SK-N-SH (cell line): ENCODE data around the gene INPP5A. TPM values are rescaled to one million over a fixed set of nuclear protein-coding genes. Genes with fewer than 3 reads are reported as not detected.

Experiments
- CTCF ChIA-PET: fragments of 300-600, 350-600 bp; formaldehyde crosslinking; extraction: SDS; loops from one replicate; lab custom pipeline; 2021; lab: Yijun Ruan, JAX
- POLR2A ChIA-PET: fragments of 350-600 bp; sonication (Branson Sonifier 250); formaldehyde crosslinking; extraction: SDS; loops from one replicate; lab custom pipeline; 2020; ENCODE audit warnings: antibody characterized with exemption, inconsistent platforms; lab: Yijun Ruan, JAX
- DNase-seq: peaks from one replicate; pipeline ENCODE4 v3.0.0; 2012
- H2AFZ ChIP-seq: fragments of 200-600 bp; sonication (generic); 2 replicates; pipeline ENCODE4 v1.8.1; 2016; ENCODE audit warnings: antibody characterized with exemption, mild to moderate bottlenecking, low read depth
- H3F3A ChIP-seq: fragments of 200-600 bp; sonication (generic); replicated peaks from 2 replicates; pipeline ENCODE3; 2016; ENCODE audit warnings: antibody characterized with exemption, mild to moderate bottlenecking; ENCODE audit not compliant: insufficient read depth
- H3K27ac ChIP-seq, 2 experiments: fragments of 200-500 bp in 1 of 2; fragments of 200-600 bp in 1 of 2; sonication (Bioruptor generic) in 1 of 2; sonication (generic), shearing (Covaris generic) in 1 of 2; 2 replicates each; pipeline versions ENCODE4 v1.5.1 to v1.6.1; 2014 to 2016; ENCODE audit warnings: low read depth in 2 of 2, inconsistent platforms in 1 of 2, low read length in 1 of 2, mild to moderate bottlenecking in 1 of 2, mixed read lengths in 1 of 2
- H3K27me3 ChIP-seq: fragments of 200-600 bp; sonication (generic), shearing (Covaris generic); 2 replicates; pipeline ENCODE4 v1.6.1; 2016; ENCODE audit warnings: mixed run types; ENCODE audit not compliant: insufficient read depth
- H3K36me3 ChIP-seq, 2 experiments: fragments of 200-500 bp in 1 of 2; fragments of 200-600 bp in 1 of 2; sonication (Bioruptor generic) in 1 of 2; sonication (generic) in 1 of 2; replicated peaks in 1 of 2; 2 replicates each; pipeline versions ENCODE3 to v1.5.1; 2014 to 2016; ENCODE audit warnings: low read length in 1 of 2, mild to moderate bottlenecking in 1 of 2; ENCODE audit not compliant: insufficient read depth in 2 of 2, control insufficient read depth in 1 of 2
- H3K4me1 ChIP-seq, 2 experiments: fragments of 200-500 bp in 1 of 2; fragments of 200-600 bp in 1 of 2; sonication (Bioruptor generic) in 1 of 2; sonication (generic), shearing (Covaris generic) in 1 of 2; 2 replicates each; pipeline versions ENCODE4 v1.5.1 to v1.6.1; 2014 to 2016; ENCODE audit warnings: low read depth in 1 of 2, low read length in 1 of 2, mixed run types in 1 of 2; ENCODE audit not compliant: insufficient read depth in 2 of 2, control insufficient read depth in 1 of 2
- H3K4me2 ChIP-seq: fragments of 200-600 bp; sonication (generic), shearing (Covaris generic); 2 replicates; pipeline ENCODE4 v1.6.1; 2017; ENCODE audit warnings: mixed run types
- H3K4me3 ChIP-seq, 2 experiments: fragments of 200-500 bp in 1 of 2; fragments of 200-600 bp in 1 of 2; sonication (Bioruptor generic) in 1 of 2; sonication (generic), shearing (Covaris generic) in 1 of 2; 2 replicates each; pipeline versions ENCODE4 v1.5.1 to v1.8.1; 2014 to 2016; ENCODE audit warnings: low read depth in 2 of 2, inconsistent platforms in 1 of 2, low read length in 1 of 2, mild to moderate bottlenecking in 1 of 2, mixed read lengths in 1 of 2, moderate library complexity in 1 of 2
- H3K79me2 ChIP-seq: fragments of 200-600 bp; sonication (generic); 2 replicates; pipeline ENCODE4 v1.8.1; 2017; ENCODE audit warnings: mild to moderate bottlenecking; ENCODE audit not compliant: insufficient read depth
- H3K9ac ChIP-seq: fragments of 200-600 bp; sonication (generic); 2 replicates; pipeline ENCODE4 v1.6.1; 2017; ENCODE audit warnings: mixed run types
- H3K9me2 ChIP-seq: fragments of 200-600 bp; sonication (generic); 2 replicates; pipeline ENCODE4 v1.6.1; 2017; ENCODE audit warnings: mixed run types
- H3K9me3 ChIP-seq: fragments of 200-600 bp; sonication (generic); 2 replicates; pipeline ENCODE4 v1.6.1; 2017; ENCODE audit warnings: mixed run types, mild to moderate bottlenecking, moderate library complexity
- H4K20me1 ChIP-seq: fragments of 200-600 bp; sonication (generic); 2 replicates; pipeline ENCODE4 v1.6.1; 2017; ENCODE audit warnings: mild to moderate bottlenecking, mixed run types; ENCODE audit not compliant: insufficient read depth
- ELF1 ChIP-seq: IDR thresholded peaks from 2 replicates; pipeline ENCODE4 v1.4.0; 2012
- EP300 ChIP-seq, 2 experiments: IDR thresholded peaks; 2 replicates each; pipeline versions ENCODE4 v1.4.0 to v1.6.1; 2012; ENCODE audit warnings: borderline replicate concordance in 1 of 2, low read depth in 1 of 2, low read length in 1 of 2
- FOSL2 ChIP-seq: IDR thresholded peaks from 2 replicates; pipeline ENCODE4 v1.4.0; 2012; ENCODE audit warnings: low read depth, mild to moderate bottlenecking, moderate library complexity, borderline replicate concordance
- GABPA ChIP-seq: IDR thresholded peaks from 2 replicates; pipeline ENCODE4 v1.4.0; 2012; ENCODE audit warnings: low read depth, mild to moderate bottlenecking
- GATA2 ChIP-seq: sonication (generic); formaldehyde crosslinking; IDR thresholded peaks from 2 replicates; pipeline ENCODE4 v1.5.0; 2020; ENCODE audit warnings: mild to moderate bottlenecking, missing genetic modification reagents
- MAX ChIP-seq: IDR thresholded peaks from 2 replicates; pipeline ENCODE4 v1.4.0; 2012; ENCODE audit warnings: low read depth
- NRF1 ChIP-seq: IDR thresholded peaks from 2 replicates; pipeline ENCODE4 v1.6.1; 2012; ENCODE audit warnings: low read depth, mild to moderate bottlenecking, low read length
- RAD21 ChIP-seq: IDR thresholded peaks from 2 replicates; pipeline ENCODE4 v1.6.1; 2012; ENCODE audit warnings: mild to moderate bottlenecking, low read length
- REST ChIP-seq: IDR thresholded peaks from 2 replicates; pipeline ENCODE4 v1.6.1; 2012; ENCODE audit warnings: mild to moderate bottlenecking, low read depth, low read length, moderate library complexity
- RFX5 ChIP-seq: IDR thresholded peaks from 2 replicates; pipeline ENCODE4 v1.6.1; 2012; ENCODE audit warnings: mild to moderate bottlenecking, improper control_type of control experiment, low read length
- SIN3A ChIP-seq: IDR thresholded peaks from 2 replicates; pipeline ENCODE4 v1.6.1; 2012; ENCODE audit warnings: low read depth, mild to moderate bottlenecking, low read length, moderate library complexity, borderline replicate concordance
- SMC3 ChIP-seq: IDR thresholded peaks from 2 replicates; pipeline ENCODE4 v1.6.1; 2012; ENCODE audit warnings: low read depth, low read length, improper control_type of control experiment
- TEAD4 ChIP-seq: IDR thresholded peaks from 2 replicates; pipeline ENCODE4 v1.4.0; 2012; ENCODE audit warnings: mild to moderate bottlenecking, borderline replicate concordance; ENCODE audit not compliant: insufficient read depth
- YY1 ChIP-seq: IDR thresholded peaks from 2 replicates; pipeline ENCODE4 v1.4.0; 2012; ENCODE audit warnings: low read depth, mild to moderate bottlenecking
- ZBTB33 ChIP-seq: IDR thresholded peaks from 2 replicates; pipeline ENCODE4 v1.4.0; 2012; ENCODE audit warnings: low read depth, borderline replicate concordance
- WGBS: methylation state at CpG from one replicate; pipeline ENCODE4 v1.1.6; 2017; ENCODE audit warnings: low lambda C conversion rate; 5-methylcytosine and 5-hydroxymethylcytosine counted together
- polyA plus RNA-seq, 3 experiments: library from polyadenylated mRNA; depleted of rRNA; stranded (reverse); fragments of >200 nt; gene quantifications; 2 replicates each; pipeline ENCODE4 v1.2.3, GENCODE V29; 2012

INPP5A gene
- polyA plus RNA-seq, 1 of the 3 experiments (the other 2 are of a cell fraction) = 12.0 TPM

GRCh38 chr10:132750936-132751335, 213.3 kb downstream of the INPP5A start:
- no peaks in the 10 kb centered on the region for H3K27me3 ChIP-seq
- no peak for TF ChIP-seq GATA2
- no peak for TF ChIP-seq TEAD4
- TF ChIP-seq EP300 (IDR thresholded peaks at IDR 0.05; ENCODE audit: borderline replicate concordance in 1 of 2, low read depth in 1 of 2, low read length in 1 of 2) = no peak
- TF ChIP-seq ZBTB33 = no peak
- no peak for TF ChIP-seq MAX
- no peak for TF ChIP-seq SIN3A
- TF ChIP-seq FOSL2 = no peak
- no peak for TF ChIP-seq RFX5
- no peak for TF ChIP-seq NRF1
- no peak for TF ChIP-seq SMC3
- no peak for TF ChIP-seq GABPA
- no peak for TF ChIP-seq YY1
- TF ChIP-seq ELF1 = no peak
- TF ChIP-seq REST = no peak
- TF ChIP-seq RAD21 = no peak
- TF ChIP-seq, all 33 proteins: peak for 0
- Histone ChIP-seq H2AFZ (no peak overlapping the region), H3K9me2 (no peaks in the 10 kb centered on the region), H3K9me3 (no peaks in the 10 kb centered on the region), H3F3A (no peaks in the 10 kb centered on the region), H4K20me1 (no peaks in the 10 kb centered on the region), H3K27ac (no peak overlapping the region), H3K36me3 (no peaks in the 10 kb centered on the region), H3K4me3 (no peak overlapping the region), H3K79me2 (no peaks in the 10 kb centered on the region), H3K4me2 (no peak overlapping the region), H3K9ac (no peak overlapping the region), H3K4me1 (no peaks in the 10 kb centered on the region)
- WGBS = 89% methylated on average over 12 of the region's 14 CpGs
- ChIA-PET CTCF (no interaction called here), POLR2A (no interaction called here)
- DNase-seq = no peak
